Measurements from ENCODE around the gene EFHD1.

The EFHD1 gene, protein sequence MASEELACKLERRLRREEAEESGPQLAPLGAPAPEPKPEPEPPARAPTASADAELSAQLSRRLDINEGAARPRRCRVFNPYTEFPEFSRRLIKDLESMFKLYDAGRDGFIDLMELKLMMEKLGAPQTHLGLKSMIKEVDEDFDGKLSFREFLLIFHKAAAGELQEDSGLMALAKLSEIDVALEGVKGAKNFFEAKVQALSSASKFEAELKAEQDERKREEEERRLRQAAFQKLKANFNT

DNA sequence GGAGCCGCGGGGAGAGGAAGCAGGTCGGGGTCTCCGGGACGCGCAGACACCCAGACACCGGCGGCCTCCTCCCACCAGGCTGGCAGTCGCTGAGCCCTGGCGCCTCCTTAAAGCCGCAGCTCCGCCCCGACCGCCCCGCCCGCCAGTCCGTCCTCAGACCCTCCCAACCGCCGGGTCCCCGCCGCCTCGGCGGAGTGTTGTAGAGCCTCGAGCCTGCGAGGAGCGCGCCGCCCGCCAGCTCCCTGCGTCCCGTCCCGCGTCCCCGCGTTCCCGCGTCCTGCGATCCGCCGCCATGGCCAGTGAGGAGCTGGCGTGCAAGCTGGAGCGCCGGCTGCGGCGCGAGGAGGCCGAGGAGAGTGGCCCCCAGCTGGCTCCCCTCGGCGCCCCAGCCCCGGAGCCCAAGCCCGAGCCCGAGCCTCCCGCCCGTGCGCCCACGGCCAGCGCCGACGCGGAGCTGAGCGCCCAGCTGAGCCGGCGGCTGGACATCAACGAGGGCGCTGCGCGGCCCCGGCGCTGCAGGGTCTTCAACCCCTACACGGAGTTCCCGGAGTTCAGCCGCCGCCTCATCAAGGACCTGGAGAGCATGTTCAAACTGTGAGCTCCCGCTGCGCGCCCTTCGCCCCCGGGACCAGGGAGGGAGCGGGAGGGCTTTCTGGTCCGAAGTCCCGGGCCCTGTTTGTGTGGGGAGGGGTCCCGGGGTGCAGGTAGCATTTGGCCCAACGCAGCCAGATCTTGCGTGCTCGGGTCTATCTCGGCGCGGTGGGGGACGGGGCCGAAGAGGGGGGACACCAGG is at the start of gene EFHD1:
EFHD1 (plus strand) TSS at position 192 of the 793 bp plus-strand sequence; CDS start at position 293, 101 bp downstream.
- in situ Hi-C loops (cut with HindIII; ENCODE audit: low sequenced_read_pairs), result no loop called here

GRCh38 chr2:232584238-232584637 is 49.2 kb upstream of the EFHD1 start:
- in situ Hi-C loops (cut with HindIII; ENCODE audit: low sequenced_read_pairs), result loop anchor here (25.0 kb wide), 1 partner anchor 428 kb away; the partner anchor contains the start of gene NGEF

GRCh38 chr2:232586943-232587505 is 46.4 kb upstream of the EFHD1 start:
- in situ Hi-C loops (cut with HindIII; ENCODE audit: low sequenced_read_pairs), result loop anchor here (25.0 kb wide), 1 partner anchor 425 kb away; the partner anchor contains the start of gene NGEF

DNA sequence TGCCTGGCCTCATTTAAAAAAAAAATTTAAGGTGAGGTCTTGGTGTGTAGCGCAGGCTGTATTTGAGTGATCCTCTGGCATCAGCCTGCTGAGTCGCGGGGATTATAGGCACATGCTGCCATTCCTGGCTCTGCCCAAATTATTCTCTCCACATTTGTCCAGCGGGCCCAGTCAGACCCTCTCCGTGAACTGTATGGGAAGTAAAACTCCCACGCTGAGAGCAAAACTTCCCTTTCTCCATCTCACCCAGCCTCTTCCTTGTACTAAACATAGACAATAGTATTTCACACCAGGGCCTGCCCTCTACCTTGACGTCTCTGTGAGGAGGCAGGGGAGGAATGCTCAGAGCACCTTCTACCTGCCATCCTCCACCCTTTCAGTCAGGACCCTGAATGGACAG is 45.9 kb upstream of the EFHD1 start:
- in situ Hi-C loops (cut with HindIII; ENCODE audit: low sequenced_read_pairs), result loop anchor here (25.0 kb wide), 1 partner anchor 425 kb away; the partner anchor contains the start of gene NGEF

DNA sequence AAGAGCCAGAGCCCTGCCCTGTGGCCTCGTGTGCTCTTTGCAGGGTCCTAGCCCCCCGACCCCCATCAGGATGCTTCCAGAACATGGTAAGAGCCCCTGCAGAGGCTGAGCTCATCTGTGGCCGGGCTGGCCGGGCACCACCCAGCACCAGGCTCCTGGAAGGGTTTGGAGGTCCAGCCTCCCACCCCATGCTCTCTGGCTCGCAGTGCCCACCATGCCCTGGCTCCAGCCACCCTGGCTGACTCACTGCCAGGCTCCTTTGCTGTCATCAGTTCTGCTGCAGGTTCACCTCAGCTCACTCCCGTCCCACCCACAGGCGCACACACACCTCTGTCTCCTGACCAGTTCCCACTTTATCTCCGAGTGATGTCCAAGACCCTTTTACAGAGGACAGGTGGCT is 45.4 kb upstream of the EFHD1 start:
- in situ Hi-C loops (cut with HindIII; ENCODE audit: low sequenced_read_pairs), result loop anchor here (25.0 kb wide), 1 partner anchor 424 kb away; the partner anchor contains the start of gene NGEF

GRCh38 chr2:232588680-232589585 is 44.5 kb upstream of the EFHD1 start:
- in situ Hi-C loops (cut with HindIII; ENCODE audit: low sequenced_read_pairs), result loop anchor here (25.0 kb wide), 1 partner anchor 423 kb away; the partner anchor contains the start of gene NGEF

GRCh38 chr2:232592772-232593395 is 40.5 kb upstream of the EFHD1 start:
- in situ Hi-C loops (cut with HindIII; ENCODE audit: low sequenced_read_pairs), result loop anchor here (25.0 kb wide), 1 partner anchor 419 kb away; the partner anchor contains the start of gene NGEF

GRCh38 chr2:232593982-232594381 is 39.4 kb upstream of the EFHD1 start:
- in situ Hi-C loops (cut with HindIII; ENCODE audit: low sequenced_read_pairs), result loop anchor here (25.0 kb wide), 1 partner anchor 418 kb away; the partner anchor contains the start of gene NGEF

DNA sequence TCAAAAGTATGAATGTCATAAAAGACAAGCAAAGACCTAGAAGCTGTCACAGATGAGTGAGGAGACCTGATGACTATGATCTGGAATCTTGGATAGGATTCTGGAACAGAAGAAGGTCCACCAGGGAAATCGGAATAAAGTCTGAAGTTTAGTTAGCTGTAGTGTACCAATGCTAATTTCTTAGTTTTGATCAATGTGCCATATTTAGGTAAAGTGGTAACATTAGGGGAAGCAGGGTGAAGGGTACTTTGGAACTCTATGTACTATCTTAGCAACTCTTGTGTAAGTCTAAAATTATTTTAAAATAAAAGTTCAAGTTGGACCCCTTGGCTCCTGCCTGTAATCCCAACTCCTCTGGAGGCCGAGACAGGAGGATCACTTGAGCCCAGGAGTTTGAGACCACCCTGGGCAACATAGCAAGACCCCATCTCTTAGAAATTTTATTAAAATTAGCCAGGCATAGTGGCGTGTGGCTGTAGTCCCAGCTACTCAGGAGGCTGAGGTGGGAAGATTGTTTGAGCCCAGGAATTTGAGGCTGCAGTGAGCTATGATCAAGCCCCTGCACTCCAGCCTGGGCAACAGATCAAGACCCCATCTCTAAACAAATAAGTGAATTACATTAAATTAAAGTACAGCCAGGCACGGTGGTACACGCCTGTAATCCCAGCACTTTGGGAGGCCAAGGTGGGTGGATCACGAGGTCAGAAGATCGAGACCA is 35.9 kb upstream of the EFHD1 start:
- in situ Hi-C loops (cut with HindIII; ENCODE audit: low sequenced_read_pairs), result loop anchor here (25.0 kb wide), 1 partner anchor 415 kb away; the partner anchor contains the start of gene NGEF

DNA sequence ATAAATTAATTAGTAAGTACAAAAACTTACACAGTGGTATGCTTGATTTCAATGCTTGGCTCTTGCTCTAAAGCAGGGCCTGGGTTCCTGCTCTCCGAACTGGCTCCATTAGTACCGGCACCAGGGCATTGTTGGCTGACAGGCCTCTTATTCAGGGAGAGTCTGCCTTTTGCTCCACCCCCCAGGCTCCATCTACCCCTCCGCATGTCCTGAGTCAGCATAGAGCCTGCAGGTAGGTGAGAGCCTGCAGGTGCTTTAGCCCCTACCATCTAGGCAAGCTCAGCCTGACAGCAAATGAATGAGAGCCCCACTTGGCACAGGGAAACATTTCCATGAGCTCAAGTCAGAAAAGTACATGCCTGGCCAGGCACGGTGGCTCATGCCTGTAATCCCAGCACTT is 35.1 kb upstream of the EFHD1 start:
- in situ Hi-C loops (cut with HindIII; ENCODE audit: low sequenced_read_pairs), result loop anchor here (25.0 kb wide), 1 partner anchor 414 kb away; the partner anchor contains the start of gene NGEF

- in situ Hi-C loops (cut with HindIII; ENCODE audit: low sequenced_read_pairs), result no loop called here
These were observed 33.2 kb upstream of the EFHD1 start for GRCh38 chr2:232600053-232600773.

DNA sequence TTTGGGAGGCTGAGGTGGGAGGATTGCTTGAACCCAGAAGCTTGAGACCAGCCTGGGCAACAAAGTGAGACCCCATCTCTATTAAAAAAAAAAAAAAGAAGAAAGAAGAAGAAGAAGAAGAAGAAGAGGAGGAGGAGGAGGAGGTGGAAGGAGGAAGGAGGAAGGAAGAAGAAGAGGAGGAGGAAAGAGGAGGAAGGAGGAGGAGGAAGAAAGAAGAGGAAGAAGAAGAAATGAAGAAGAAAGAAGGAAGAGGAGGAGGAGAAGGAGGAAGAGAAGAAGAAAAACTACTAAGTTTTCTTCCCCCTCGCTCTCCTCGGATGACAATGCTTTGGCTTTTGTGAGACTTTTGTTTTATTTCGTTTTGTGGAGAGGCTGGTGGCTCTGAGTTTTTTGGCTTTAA is 30.1 kb upstream of the EFHD1 start:
- in situ Hi-C loops (cut with HindIII; ENCODE audit: low sequenced_read_pairs), result no loop called here

- in situ Hi-C loops (cut with HindIII; ENCODE audit: low sequenced_read_pairs), result no loop called here
These were observed 28.9 kb upstream of the EFHD1 start for GRCh38 chr2:232604535-232604934.

DNA sequence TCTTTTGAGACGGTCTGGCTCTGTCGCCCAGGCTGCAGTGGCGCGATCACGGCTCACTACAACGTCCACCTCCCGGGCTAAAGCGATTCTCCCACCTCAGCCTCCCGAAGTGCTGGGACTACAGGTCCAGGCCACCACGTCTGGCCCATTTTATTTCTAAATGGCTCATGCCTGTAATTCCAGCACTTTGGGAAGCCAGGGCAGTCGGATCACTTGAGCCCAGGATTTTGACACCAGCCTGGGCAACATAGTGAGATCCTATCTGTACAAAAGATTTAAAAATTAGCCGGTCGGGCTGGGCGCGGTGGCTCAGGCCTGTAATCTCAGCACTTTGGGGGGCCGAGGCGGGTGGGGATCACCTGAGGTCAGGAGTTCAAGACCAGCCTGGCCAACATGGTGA is 26.4 kb upstream of the EFHD1 start:
- in situ Hi-C loops (cut with HindIII; ENCODE audit: low sequenced_read_pairs), result no loop called here

GRCh38 chr2:232609607-232610006 is 23.8 kb upstream of the EFHD1 start:
- in situ Hi-C loops (cut with HindIII; ENCODE audit: low sequenced_read_pairs), result no loop called here

GRCh38 chr2:232610081-232610480 is 23.3 kb upstream of the EFHD1 start:
- in situ Hi-C loops (cut with HindIII; ENCODE audit: low sequenced_read_pairs), result no loop called here

- in situ Hi-C loops (cut with HindIII; ENCODE audit: low sequenced_read_pairs), result no loop called here
These were observed 22.3 kb upstream of the EFHD1 start for GRCh38 chr2:232611061-232611460.

GRCh38 chr2:232611559-232612218 is 21.7 kb upstream of the EFHD1 start:
- in situ Hi-C loops (cut with HindIII; ENCODE audit: low sequenced_read_pairs), result no loop called here

Measured in DLD1 (cell line).